Measurements from ENCODE around the gene TMEM39B.
A peak's percentile ranks its signal among the peaks of the same experiment; 100 is the strongest.
"Not testable (repeated sequence)": the region's sequence is repeated elsewhere in the genome, so short reads cannot be mapped to it uniquely, and the experiment has no call there.

TMEM39B gene

GRCh38 chr1:32113436-32113835, 40.7 kb downstream of the TMEM39B start:
- DNase-seq (ENCODE audit: low spot score), result not testable (repeated sequence)

- no peak for DNase-seq (ENCODE audit: low spot score)
Measured at GRCh38 chr1:32114420-32114819, 41.7 kb downstream of the TMEM39B start.

- DNase-seq (ENCODE audit: low spot score), result no peak
Measured at GRCh38 chr1:32115496-32115895, 42.8 kb downstream of the TMEM39B start.

GRCh38 chr1:32116531-32116930, 43.8 kb downstream of the TMEM39B start:
- no peak for DNase-seq (ENCODE audit: low spot score)

- no peak for DNase-seq (ENCODE audit: low spot score)
Measured at GRCh38 chr1:32122151-32122550, 49.4 kb downstream of the TMEM39B start.

- not testable (repeated sequence) for DNase-seq (ENCODE audit: low spot score)
Measured at GRCh38 chr1:32123361-32123760, 50.6 kb downstream of the TMEM39B start.

GRCh38 chr1:32125313-32125712, 52.6 kb downstream of the TMEM39B start:
- no peak for DNase-seq (ENCODE audit: low spot score)

- no peak for DNase-seq (ENCODE audit: low spot score)
Measured at GRCh38 chr1:32126770-32127169, 54.0 kb downstream of the TMEM39B start.

GRCh38 chr1:32127409-32128198, 54.9 kb downstream of the TMEM39B start:
- no peak for DNase-seq (ENCODE audit: low spot score)

- no peak for DNase-seq (ENCODE audit: low spot score)
Measured at GRCh38 chr1:32128479-32128878, 55.7 kb downstream of the TMEM39B start.

- DNase-seq (ENCODE audit: low spot score), result no peak
Measured at GRCh38 chr1:32128964-32129363, 56.2 kb downstream of the TMEM39B start.

- not testable (repeated sequence) for DNase-seq (ENCODE audit: low spot score)
Measured at GRCh38 chr1:32133950-32134280, 61.2 kb downstream of the TMEM39B start.

- DNase-seq (ENCODE audit: low spot score), result no peak
Measured at GRCh38 chr1:32137111-32137510, 64.4 kb downstream of the TMEM39B start.

- peak; percentile 24 for DNase-seq (ENCODE audit: low spot score)
Measured at GRCh38 chr1:32138965-32139364, 66.2 kb downstream of the TMEM39B start.

GRCh38 chr1:32142446-32143301, 69.9 kb downstream of the TMEM39B start:
- no peak for DNase-seq (ENCODE audit: low spot score)

- not testable (repeated sequence) for DNase-seq (ENCODE audit: low spot score)
Measured at GRCh38 chr1:32143302-32143695, 70.6 kb downstream of the TMEM39B start.

GRCh38 chr1:32144033-32144432, 71.3 kb downstream of the TMEM39B start:
- no peak for DNase-seq (ENCODE audit: low spot score)

- DNase-seq (ENCODE audit: low spot score), result not testable (repeated sequence)
Measured at GRCh38 chr1:32147799-32148198, 75.1 kb downstream of the TMEM39B start.

GRCh38 chr1:32150847-32151246, 78.1 kb downstream of the TMEM39B start:
- DNase-seq (ENCODE audit: low spot score), result no peak

- no peak for DNase-seq (ENCODE audit: low spot score)
Measured at GRCh38 chr1:32151319-32151787, 78.6 kb downstream of the TMEM39B start.
